ENCODE results near the gene CCDC122. TPM values are rescaled to one million over a fixed set of nuclear protein-coding genes. Genes with fewer than 3 reads are reported as not detected.

CCDC122 gene
- total RNA-seq (2014; rRNA removed; shearing (Covaris generic)) = 8.1 and 11.7 TPM in 2 replicates
- 2.1 and 4.2 TPM in 2 replicates for polyA plus RNA-seq (2015; cell fraction: cytosol; rRNA removed)
- 3.4 and 23.2 TPM in 2 replicates for polyA plus RNA-seq (2015; cell fraction: nucleus; rRNA removed)

- DNase-seq (ENCODE audit: low read depth, low spot score) = peak; percentile 76
- in situ Hi-C loops (cut with HindIII; ENCODE audit: low pct_unique_long_range_greater_than_20kb, low sequenced_read_pairs) = no loop called here
Measured at GRCh38 chr13:43878892-43879754, at the start of gene CCDC122. CCDC122 (minus strand) TSS chr13:43879740; CDS start chr13:43869376, 10,364 bp downstream.

- in situ Hi-C loops (cut with HindIII; ENCODE audit: low pct_unique_long_range_greater_than_20kb, low sequenced_read_pairs) = loop anchor here (25.0 kb wide), 1 partner anchor 538 kb away; no protein-coding TSS in a partner anchor
- DNase-seq (ENCODE audit: low read depth, low spot score) = no peak
Measured at GRCh38 chr13:43924549-43925245, 45.2 kb upstream of the CCDC122 start.

GRCh38 chr13:43920965-43921674 is 41.6 kb upstream of the CCDC122 start:
- in situ Hi-C loops (cut with HindIII; ENCODE audit: low pct_unique_long_range_greater_than_20kb, low sequenced_read_pairs) = loop anchor here (25.0 kb wide), 1 partner anchor 541 kb away; no protein-coding TSS in a partner anchor
- no peak for DNase-seq (ENCODE audit: low read depth, low spot score)

- in situ Hi-C loops (cut with HindIII; ENCODE audit: low pct_unique_long_range_greater_than_20kb, low sequenced_read_pairs) = loop anchor here (25.0 kb wide), 1 partner anchor 544 kb away; no protein-coding TSS in a partner anchor
Measured at GRCh38 chr13:43918636-43919035, 39.1 kb upstream of the CCDC122 start.

GRCh38 chr13:43916828-43917227 is 37.3 kb upstream of the CCDC122 start:
- in situ Hi-C loops (cut with HindIII; ENCODE audit: low pct_unique_long_range_greater_than_20kb, low sequenced_read_pairs) = loop anchor here (25.0 kb wide), 1 partner anchor 545 kb away; no protein-coding TSS in a partner anchor
- DNase-seq (ENCODE audit: low read depth, low spot score) = no peak

More at GRCh38 chr13:43918636-43919035, 39.1 kb upstream of the CCDC122 start:
- no peak for DNase-seq (ENCODE audit: low read depth, low spot score)

- in situ Hi-C loops (cut with HindIII; ENCODE audit: low pct_unique_long_range_greater_than_20kb, low sequenced_read_pairs) = loop anchor here (25.0 kb wide), 1 partner anchor 547 kb away; no protein-coding TSS in a partner anchor
- DNase-seq (ENCODE audit: low read depth, low spot score) = no peak
Measured at GRCh38 chr13:43915451-43915850, 35.9 kb upstream of the CCDC122 start.

GRCh38 chr13:43911871-43912270 is 32.3 kb upstream of the CCDC122 start:
- in situ Hi-C loops (cut with HindIII; ENCODE audit: low pct_unique_long_range_greater_than_20kb, low sequenced_read_pairs) = loop anchor here (25.0 kb wide), 1 partner anchor 550 kb away; no protein-coding TSS in a partner anchor

GRCh38 chr13:43911278-43911677 is 31.7 kb upstream of the CCDC122 start:
- in situ Hi-C loops (cut with HindIII; ENCODE audit: low pct_unique_long_range_greater_than_20kb, low sequenced_read_pairs) = loop anchor here (25.0 kb wide), 1 partner anchor 551 kb away; no protein-coding TSS in a partner anchor
- DNase-seq (ENCODE audit: low read depth, low spot score) = no peak

More at GRCh38 chr13:43911871-43912270, 32.3 kb upstream of the CCDC122 start:
- no peak for DNase-seq (ENCODE audit: low read depth, low spot score)

- in situ Hi-C loops (cut with HindIII; ENCODE audit: low pct_unique_long_range_greater_than_20kb, low sequenced_read_pairs) = loop anchor here (25.0 kb wide), 1 partner anchor 551 kb away; no protein-coding TSS in a partner anchor
- DNase-seq (ENCODE audit: low read depth, low spot score) = no peak
Measured at GRCh38 chr13:43910856-43911255, 31.3 kb upstream of the CCDC122 start.

- in situ Hi-C loops (cut with HindIII; ENCODE audit: low pct_unique_long_range_greater_than_20kb, low sequenced_read_pairs) = loop anchor here (25.0 kb wide), 1 partner anchor 554 kb away; no protein-coding TSS in a partner anchor
- peak; percentile 49 for DNase-seq (ENCODE audit: low read depth, low spot score)
Measured at GRCh38 chr13:43908156-43909126, 28.9 kb upstream of the CCDC122 start.

- peak; percentile 83 for DNase-seq (ENCODE audit: low read depth, low spot score)
- in situ Hi-C loops (cut with HindIII; ENCODE audit: low pct_unique_long_range_greater_than_20kb, low sequenced_read_pairs) = loop anchor here (25.0 kb wide), 1 partner anchor 557 kb away; no protein-coding TSS in a partner anchor
Measured at GRCh38 chr13:43905435-43906031, 26.0 kb upstream of the CCDC122 start.

- in situ Hi-C loops (cut with HindIII; ENCODE audit: low pct_unique_long_range_greater_than_20kb, low sequenced_read_pairs) = no loop called here
- DNase-seq (ENCODE audit: low read depth, low spot score) = no peak
Measured at GRCh38 chr13:43895940-43896339, 16.4 kb upstream of the CCDC122 start.

- peak; percentile 25 for DNase-seq (ENCODE audit: low read depth, low spot score)
- in situ Hi-C loops (cut with HindIII; ENCODE audit: low pct_unique_long_range_greater_than_20kb, low sequenced_read_pairs) = no loop called here
Measured at GRCh38 chr13:43894438-43894837, 14.9 kb upstream of the CCDC122 start.

GRCh38 chr13:43884222-43884621 is 4.7 kb upstream of the CCDC122 start:
- no peak for DNase-seq (ENCODE audit: low read depth, low spot score)
- in situ Hi-C loops (cut with HindIII; ENCODE audit: low pct_unique_long_range_greater_than_20kb, low sequenced_read_pairs) = no loop called here

- no peak for DNase-seq (ENCODE audit: low read depth, low spot score)
- in situ Hi-C loops (cut with HindIII; ENCODE audit: low pct_unique_long_range_greater_than_20kb, low sequenced_read_pairs) = no loop called here
Measured at GRCh38 chr13:43883631-43884030, 4.1 kb upstream of the CCDC122 start.

- in situ Hi-C loops (cut with HindIII; ENCODE audit: low pct_unique_long_range_greater_than_20kb, low sequenced_read_pairs) = no loop called here
- no peak for DNase-seq (ENCODE audit: low read depth, low spot score)
Measured at GRCh38 chr13:43881580-43881979, 2.0 kb upstream of the CCDC122 start.

All from SK-MEL-5 (cell line).